Thoracic aorta (tissue), 2 donors: ENCODE measurements around the gene ACOT7. TPM values are rescaled to one million over a fixed set of nuclear protein-coding genes. Genes with fewer than 3 reads are reported as not detected.

Experiments used
- ATAC-seq: fragments of 150-250 bp; one replicate; pipeline ENCODE4 v1.8.0; 2017; ENCODE audit warnings: low read depth; ENCODE audit not compliant: insufficient number of reproducible peaks, low FRiP score
- DNase-seq: peaks from one replicate; pipeline ENCODE4 v3.0.0-alpha.2; 2020; ENCODE audit warnings: low spot score
- H3K27ac ChIP-seq, 2 donors: fragments of 200-600 bp; sonication (generic); 1 replicate in 1 of 2; 2 replicates in 1 of 2; pipeline ENCODE4 v1.5.1; 2016; ENCODE audit warnings: mild to moderate bottlenecking in 2 of 2, moderate library complexity in 2 of 2
- H3K27me3 ChIP-seq: fragments of 200-600 bp; sonication (generic); replicated peaks from 2 replicates; pipeline ENCODE4 v1.6.0; 2016; ENCODE audit warnings: mild to moderate bottlenecking; ENCODE audit not compliant: insufficient read depth
- H3K36me3 ChIP-seq: fragments of 200-600 bp; sonication (generic); one replicate; pipeline ENCODE4 v1.5.1; 2016
- H3K4me1 ChIP-seq, 2 donors: fragments of 200-600 bp; sonication (generic); 1 replicate in 1 of 2; 2 replicates in 1 of 2; pipeline versions ENCODE4 v1.5.1 to v1.6.0; 2016; ENCODE audit warnings: low read depth in 2 of 2, mild to moderate bottlenecking in 1 of 2; ENCODE audit not compliant: control insufficient read depth in 1 of 2
- H3K4me3 ChIP-seq: fragments of 200-600 bp; sonication (generic); 2 replicates; pipeline ENCODE4 v1.5.1; 2016; ENCODE audit warnings: mild to moderate bottlenecking
- H3K9me3 ChIP-seq: fragments of 200-600 bp; sonication (generic); 2 replicates; pipeline ENCODE4 v1.5.1; 2016
- total RNA-seq, 2 donors: library from RNA; depleted of rRNA; stranded (reverse); fragments of >200 nt; gene quantifications; one replicate each; pipeline versions ENCODE4 v1.1.0 to v1.2.3, GENCODE V29; 2016
- TF ChIP-seq, protein P1 (sequence below): fragments of 200-600 bp; sonication (generic); IDR thresholded peaks from one replicate; pipeline ENCODE4 v1.5.1; 2019; ENCODE audit warnings: antibody characterized with exemption

The ACOT7 gene
- total RNA-seq, 2 donors from 2014 or later = 23.7 to 33.0 TPM

DNA sequence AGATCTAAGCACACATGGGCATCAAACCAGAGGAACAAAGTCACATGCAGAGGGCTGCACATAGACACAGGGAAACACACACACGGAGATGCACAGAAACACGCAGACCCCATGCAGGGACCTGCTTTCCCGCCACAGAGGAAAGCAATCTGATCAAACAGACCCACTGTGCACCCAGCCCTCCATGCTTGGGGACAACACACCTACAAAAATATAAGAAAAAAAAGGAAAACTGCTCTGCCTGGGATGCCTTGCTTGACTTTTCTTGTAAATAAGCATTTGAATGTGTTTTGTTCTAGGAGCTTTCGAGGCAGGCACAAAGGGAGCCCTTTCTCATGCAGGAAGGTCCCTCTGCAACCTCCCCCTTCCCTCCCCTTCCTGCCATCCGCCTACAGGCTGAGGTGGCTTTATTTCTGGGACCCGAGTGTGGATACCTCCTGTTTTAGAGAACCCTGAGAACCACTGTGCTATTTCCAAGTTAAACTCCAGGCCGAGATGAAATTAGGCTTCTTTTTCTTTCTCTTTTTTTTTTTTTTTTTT is 154.3 kb downstream of the ACOT7 start:
- H3K36me3 ChIP-seq = no peaks in the 10 kb centered on the region
- H3K4me1 ChIP-seq = peaks cover 9 to 22% of the 10 kb centered on the region in 2 donors
- no peak for DNase-seq
- H3K27ac ChIP-seq = no peak overlapping the region
- no peak for ATAC-seq
- TF ChIP-seq, protein P1, sequence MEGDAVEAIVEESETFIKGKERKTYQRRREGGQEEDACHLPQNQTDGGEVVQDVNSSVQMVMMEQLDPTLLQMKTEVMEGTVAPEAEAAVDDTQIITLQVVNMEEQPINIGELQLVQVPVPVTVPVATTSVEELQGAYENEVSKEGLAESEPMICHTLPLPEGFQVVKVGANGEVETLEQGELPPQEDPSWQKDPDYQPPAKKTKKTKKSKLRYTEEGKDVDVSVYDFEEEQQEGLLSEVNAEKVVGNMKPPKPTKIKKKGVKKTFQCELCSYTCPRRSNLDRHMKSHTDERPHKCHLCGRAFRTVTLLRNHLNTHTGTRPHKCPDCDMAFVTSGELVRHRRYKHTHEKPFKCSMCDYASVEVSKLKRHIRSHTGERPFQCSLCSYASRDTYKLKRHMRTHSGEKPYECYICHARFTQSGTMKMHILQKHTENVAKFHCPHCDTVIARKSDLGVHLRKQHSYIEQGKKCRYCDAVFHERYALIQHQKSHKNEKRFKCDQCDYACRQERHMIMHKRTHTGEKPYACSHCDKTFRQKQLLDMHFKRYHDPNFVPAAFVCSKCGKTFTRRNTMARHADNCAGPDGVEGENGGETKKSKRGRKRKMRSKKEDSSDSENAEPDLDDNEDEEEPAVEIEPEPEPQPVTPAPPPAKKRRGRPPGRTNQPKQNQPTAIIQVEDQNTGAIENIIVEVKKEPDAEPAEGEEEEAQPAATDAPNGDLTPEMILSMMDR = no peak
- H3K9me3 ChIP-seq = no peaks in the 10 kb centered on the region
- peaks cover 28% of the 10 kb centered on the region for H3K27me3 ChIP-seq
- no peak overlapping the region for H3K4me3 ChIP-seq

DNA sequence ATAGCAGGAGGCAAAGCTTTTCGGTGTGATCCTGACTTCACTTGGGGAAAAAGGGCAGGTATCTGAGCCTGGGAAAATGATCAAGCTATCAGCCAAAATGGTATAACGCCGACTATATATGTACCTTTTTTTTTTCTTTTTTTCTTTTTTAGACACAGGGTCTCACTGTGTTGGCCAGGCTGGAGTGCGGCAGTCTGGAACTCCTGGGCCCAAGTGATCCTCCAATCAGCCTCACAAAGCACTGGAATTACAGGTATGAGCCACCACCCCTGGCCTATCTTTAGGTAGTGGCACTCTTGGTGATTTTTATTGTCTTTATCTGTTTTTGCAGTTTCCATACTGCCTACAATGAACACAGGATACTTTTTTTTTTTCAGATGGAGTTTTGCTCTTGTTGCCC is 156.5 kb downstream of the ACOT7 start:
- Histone ChIP-seq H3K27ac (no peak overlapping the region), H3K9me3 (no peaks in the 10 kb centered on the region), H3K4me3 (no peak overlapping the region), H3K27me3 (peaks cover 19% of the 10 kb centered on the region), H3K4me1 (peaks cover 9 to 19% of the 10 kb centered on the region in 2 donors), H3K36me3 (no peaks in the 10 kb centered on the region)
- TF ChIP-seq, protein P1 = no peak
- DNase-seq (no peak), ATAC-seq (no peak)

DNA sequence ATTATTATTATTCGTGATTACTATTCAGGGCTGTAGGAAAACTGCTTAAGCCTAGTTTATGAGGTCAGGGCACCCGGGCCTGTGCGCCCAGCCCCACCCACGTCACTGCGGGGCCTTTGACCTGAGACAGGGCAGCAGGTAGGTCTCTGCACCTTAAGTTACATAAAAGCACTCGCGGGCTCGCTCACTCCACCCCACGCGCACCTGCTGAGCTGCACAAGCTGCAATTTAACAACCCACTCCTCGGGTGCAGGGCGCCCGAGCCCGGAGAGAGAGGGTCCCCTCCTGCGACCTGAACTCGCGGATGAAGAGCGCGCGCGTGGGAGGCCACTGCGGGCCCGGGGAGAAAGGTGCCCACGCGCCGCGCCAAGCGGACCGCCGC is 158.3 kb downstream of the ACOT7 start:
- Histone ChIP-seq H3K36me3 (peaks cover 7% of the 10 kb centered on the region), H3K27me3 (peaks cover 7% of the 10 kb centered on the region), H3K9me3 (no peaks in the 10 kb centered on the region), H3K4me3 (peak overlapping the region; percentile 85), H3K4me1 (peaks cover 9 to 12% of the 10 kb centered on the region in 2 donors), H3K27ac (no peak overlapping the region)
- TF ChIP-seq, protein P1 = no peak
- no peak for DNase-seq
- no peak for ATAC-seq

DNA sequence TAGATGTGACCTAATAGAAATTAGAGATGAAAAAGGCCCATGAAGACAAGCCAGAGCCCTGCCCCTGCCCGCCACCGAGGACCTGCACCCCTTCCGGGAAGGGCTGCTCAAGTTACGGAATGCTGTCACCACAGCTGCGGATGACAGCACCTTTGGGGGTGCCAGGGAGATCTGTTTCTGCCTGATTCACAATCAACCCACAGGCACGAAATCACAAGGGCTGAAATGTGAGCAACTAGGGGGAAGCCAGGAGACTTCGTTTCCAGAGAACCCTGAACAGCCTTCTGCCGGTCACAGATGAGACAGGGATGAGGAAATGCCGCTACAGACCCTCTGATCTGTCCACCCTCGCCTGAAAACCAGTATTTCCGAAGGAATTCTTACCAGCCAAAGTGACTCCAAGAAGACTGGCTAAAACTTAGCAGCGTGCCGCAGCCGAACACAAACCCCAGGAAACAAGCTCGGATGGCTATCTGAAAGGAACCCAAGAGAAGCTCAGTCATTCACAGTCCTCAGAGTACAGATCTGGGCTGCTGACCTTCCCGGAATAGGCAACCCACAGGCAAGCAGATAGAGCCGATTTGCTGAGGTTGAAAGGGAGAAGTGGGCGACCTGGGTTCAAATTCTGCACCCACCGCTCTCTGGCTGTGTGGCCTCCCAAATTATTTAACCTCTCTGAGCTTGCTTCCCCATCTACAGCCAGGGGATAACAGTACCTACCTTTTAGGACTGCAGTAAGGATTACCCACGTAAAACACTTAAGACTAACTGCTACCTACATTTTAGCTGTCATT is 158.9 kb downstream of the ACOT7 start:
- DNase-seq (no peak), ATAC-seq (no peak)
- H3K9me3 ChIP-seq = no peaks in the 10 kb centered on the region
- peaks cover under 1% of the 10 kb centered on the region for H3K27me3 ChIP-seq
- peak overlapping the region; percentile 85 for H3K4me3 ChIP-seq
- H3K27ac ChIP-seq = no peak overlapping the region
- TF ChIP-seq, protein P1 = no peak
- H3K4me1 ChIP-seq = peaks cover 9 to 12% of the 10 kb centered on the region in 2 donors
- peaks cover 12% of the 10 kb centered on the region for H3K36me3 ChIP-seq

DNA sequence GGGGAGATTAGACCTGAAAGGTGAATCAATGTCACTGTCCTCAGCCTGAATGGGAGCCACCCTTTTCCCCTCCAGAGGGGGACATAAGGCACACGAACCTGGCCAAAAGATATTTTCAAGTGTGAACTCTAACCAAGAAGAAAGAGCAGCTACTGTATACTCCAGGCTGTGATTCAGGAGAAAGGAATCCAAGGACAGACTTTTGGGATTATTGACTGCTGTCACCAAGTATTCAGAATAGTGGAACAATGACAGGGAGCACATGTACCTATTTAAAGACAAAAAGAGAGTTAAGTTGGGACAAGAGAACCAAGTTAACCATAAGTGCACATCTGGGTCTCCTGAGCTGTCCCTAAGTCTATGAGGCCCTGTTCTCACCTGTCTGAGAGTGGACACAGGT is 160.2 kb downstream of the ACOT7 start:
- Histone ChIP-seq H3K4me1 (peaks cover 9 to 12% of the 10 kb centered on the region in 2 donors), H3K27me3 (no peaks in the 10 kb centered on the region), H3K36me3 (peaks cover 17% of the 10 kb centered on the region), H3K27ac (no peak overlapping the region), H3K9me3 (no peaks in the 10 kb centered on the region), H3K4me3 (no peak overlapping the region)
- no peak for DNase-seq
- no peak for ATAC-seq
- TF ChIP-seq, protein P1 = no peak
